GM23338 (cell line): ENCODE measurements around the gene NPC1L1. TPM values are rescaled to one million over a fixed set of nuclear protein-coding genes. Genes with fewer than 3 reads are reported as not detected.

Source experiments
- ATAC-seq: fragments of 200-7000 bp; cut with Tn5 transposase; 3 replicates; pipeline ENCODE4 v1.9.1; 2020
- DNase-seq: peaks from one replicate; pipeline ENCODE4 v3.0.0-alpha.2; 2015; ENCODE audit warnings: low spot score
- H2AFZ ChIP-seq: fragments of 200-600 bp; sonication (generic); 2 replicates; pipeline ENCODE4 v1.8.0; 2016; ENCODE audit warnings: antibody characterized with exemption, mild to moderate bottlenecking, moderate library complexity
- H3F3A ChIP-seq: fragments of 200-600 bp; sonication (generic); replicated peaks from 2 replicates; pipeline ENCODE4 v1.8.0; 2017; ENCODE audit warnings: antibody characterized with exemption, mixed run types, low read depth
- H3K27ac ChIP-seq: fragments of 200-600 bp; sonication (generic); 2 replicates; pipeline ENCODE4 v1.6.1; 2016; ENCODE audit warnings: low read depth
- H3K27me3 ChIP-seq: fragments of 200-600 bp; sonication (generic); 2 replicates; pipeline ENCODE4 v1.8.0; 2016; ENCODE audit warnings: mild to moderate bottlenecking, mixed run types, moderate library complexity; ENCODE audit not compliant: insufficient read depth
- H3K36me3 ChIP-seq: fragments of 200-600 bp; sonication (generic); 2 replicates; pipeline ENCODE4 v1.8.0; 2016; ENCODE audit warnings: mild to moderate bottlenecking; ENCODE audit not compliant: insufficient read depth
- H3K4me1 ChIP-seq: fragments of 200-600 bp; sonication (generic); 2 replicates; pipeline ENCODE4 v1.8.0; 2016; ENCODE audit warnings: mild to moderate bottlenecking, moderate library complexity; ENCODE audit not compliant: insufficient read depth
- H3K4me2 ChIP-seq: fragments of 200-600 bp; sonication (generic); 2 replicates; pipeline ENCODE4 v1.7.1; 2017; ENCODE audit warnings: mixed run types
- H3K4me3 ChIP-seq: fragments of 200-600 bp; sonication (generic); 2 replicates; pipeline ENCODE4 v1.6.1; 2016; ENCODE audit warnings: mixed run types
- H3K79me2 ChIP-seq: fragments of 200-600 bp; sonication (generic); replicated peaks from 2 replicates; pipeline ENCODE4 v1.8.0; 2017; ENCODE audit warnings: mild to moderate bottlenecking; ENCODE audit not compliant: insufficient read depth
- H3K9me2 ChIP-seq: fragments of 200-600 bp; sonication (generic); 2 replicates; pipeline ENCODE4 v1.8.0; 2017; ENCODE audit not compliant: insufficient read depth
- H4K20me1 ChIP-seq: fragments of 200-600 bp; sonication (generic); replicated peaks from 2 replicates; pipeline ENCODE4 v1.8.0; 2017; ENCODE audit warnings: mild to moderate bottlenecking; ENCODE audit not compliant: insufficient read depth
- H3K27ac Mint-ChIP-seq: 2 replicates; pipeline ENCODE4 v1.8.0; 2020; ENCODE audit warnings: inconsistent platforms, mild to moderate bottlenecking, moderate library complexity, mixed read lengths
- H3K27me3 Mint-ChIP-seq: 3 replicates; pipeline ENCODE4 v1.8.0; 2022; ENCODE audit warnings: low read depth, mild to moderate bottlenecking, moderate library complexity, mixed read lengths, inconsistent platforms; ENCODE audit not compliant: insufficient read depth, poor library complexity
- H3K36me3 Mint-ChIP-seq: 3 replicates; pipeline ENCODE4 v1.8.0; 2021; ENCODE audit warnings: low read depth, mild to moderate bottlenecking, inconsistent platforms, moderate library complexity, mixed read lengths
- H3K4me1 Mint-ChIP-seq: 3 replicates; pipeline ENCODE4 v1.8.0; 2020; ENCODE audit warnings: mild to moderate bottlenecking, inconsistent platforms, mixed read lengths
- H3K4me3 Mint-ChIP-seq: 3 replicates; pipeline ENCODE4 v1.8.0; 2021; ENCODE audit warnings: moderate library complexity, mild to moderate bottlenecking, inconsistent platforms, mixed read lengths
- H3K9me3 Mint-ChIP-seq: 3 replicates; pipeline ENCODE4 v1.8.0; 2020; ENCODE audit warnings: moderate library complexity, mild to moderate bottlenecking, inconsistent platforms, mixed read lengths
- EZH2 ChIP-seq: fragments of 200-600 bp; sonication (generic); IDR thresholded peaks from one replicate; pipeline ENCODE4 v1.8.0; 2017; ENCODE audit warnings: antibody characterized with exemption, mild to moderate bottlenecking, low read depth; ENCODE audit not compliant: unreplicated experiment
- EZH2phosphoT487 ChIP-seq: fragments of 200-600 bp; sonication (generic); IDR thresholded peaks from one replicate; pipeline ENCODE4 v1.8.1; 2018; ENCODE audit warnings: antibody characterized with exemption; ENCODE audit not compliant: unreplicated experiment
- JUNB ChIP-seq: IDR thresholded peaks from one replicate; pipeline ENCODE4 v1.6.1; 2016; ENCODE audit warnings: antibody characterized with exemption; ENCODE audit not compliant: unreplicated experiment
- NANOG ChIP-seq: IDR thresholded peaks from 2 replicates; pipeline ENCODE4 v1.6.1; 2016; ENCODE audit warnings: antibody characterized with exemption, borderline replicate concordance
- POLR2AphosphoS5 ChIP-seq: IDR thresholded peaks from 2 replicates; pipeline ENCODE4 v1.6.1; 2016; ENCODE audit warnings: antibody characterized with exemption, low read depth
- ZNF114 ChIP-seq: fragments of 250-450 bp; sonication (Bioruptor Pico); IDR thresholded peaks from 2 replicates; pipeline ENCODE4 v1.5.0; 2020; ENCODE audit warnings: mild to moderate bottlenecking, moderate library complexity
- polyA plus RNA-seq: library from polyadenylated mRNA; unstranded; fragments of >200 nt; fragmentation: Nextera tagmentation; extraction: Ambion mirVana; gene quantifications from 2 replicates; pipeline ENCODE4 v1.2.1, GENCODE V29; 2016
- total RNA-seq: library from RNA; depleted of rRNA; stranded (reverse); fragments of >200 nt; shearing (Covaris generic); gene quantifications from 2 replicates; pipeline ENCODE4 v1.2.3, GENCODE V29; 2014
- TF ChIP-seq, protein P1 (sequence below): fragments of 250-450 bp; sonication (Bioruptor Pico); IDR thresholded peaks from 2 replicates; pipeline ENCODE4 v1.5.0; 2020; ENCODE audit warnings: mild to moderate bottlenecking, moderate library complexity
- TF ChIP-seq, protein P2 (sequence below): IDR thresholded peaks from 2 replicates; pipeline ENCODE4 v1.6.1; 2016; ENCODE audit warnings: antibody characterized with exemption
- TF ChIP-seq, protein P3 (sequence below), 2 experiments: fragments of 200-600 bp in 1 of 2; sonication (generic) in 1 of 2; conservative IDR thresholded peaks; 2 replicates each; pipeline versions ENCODE4 v1.5.1 to v1.6.1; 2016 to 2017; ENCODE audit warnings: antibody characterized with exemption in 2 of 2, low read depth in 2 of 2, mild to moderate bottlenecking in 2 of 2, moderate library complexity in 1 of 2

NPC1L1 gene
- total and polyA plus RNA-seq, 2 experiments from 2014 or later: 0.03 TPM; not detected in 1

DNA sequence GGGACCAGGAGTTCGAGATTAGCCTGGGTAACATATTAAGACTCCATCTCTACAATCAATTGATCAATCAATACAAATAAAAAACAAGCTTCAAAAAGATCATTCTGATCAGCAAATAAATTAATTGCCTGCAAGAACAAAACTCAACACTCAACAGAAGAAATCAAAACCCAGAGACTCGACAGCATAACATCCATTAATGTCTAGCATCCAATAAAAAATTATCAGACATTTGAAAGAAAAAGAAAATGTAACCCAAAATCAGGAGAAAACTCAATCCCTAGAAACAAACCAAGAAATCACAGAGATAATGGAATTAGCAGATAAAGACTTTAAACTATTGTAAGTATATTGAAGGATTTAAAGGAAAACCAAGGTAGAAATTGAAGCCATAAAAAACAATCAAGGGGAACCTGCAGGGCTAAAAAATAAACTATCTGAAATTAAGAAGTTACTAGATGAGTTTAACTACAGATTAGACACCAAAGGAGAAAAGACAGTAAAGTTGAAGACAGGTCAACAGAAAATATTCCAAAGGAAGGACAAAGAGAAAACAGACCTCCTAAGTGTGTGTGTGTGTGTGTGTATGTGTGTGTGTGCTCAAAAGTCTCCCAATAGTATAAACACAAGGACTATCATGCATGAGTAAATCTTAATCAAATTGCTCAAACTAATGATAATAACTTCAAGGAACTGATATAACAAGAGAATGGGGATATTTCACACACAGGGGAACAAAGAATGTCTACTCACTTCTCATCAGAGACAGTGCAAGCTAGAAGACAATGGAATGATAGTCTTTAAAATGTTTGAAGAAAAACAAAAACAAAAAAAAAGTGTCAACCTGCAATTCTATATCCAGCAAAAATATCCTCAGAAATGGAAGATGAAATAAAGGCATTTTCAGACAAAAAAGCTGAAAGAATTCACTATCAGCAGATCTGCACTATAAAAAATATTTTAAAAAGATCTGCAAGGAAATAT, 58.3 kb downstream of the NPC1L1 start (continued):
- TF ChIP-seq, protein P1, sequence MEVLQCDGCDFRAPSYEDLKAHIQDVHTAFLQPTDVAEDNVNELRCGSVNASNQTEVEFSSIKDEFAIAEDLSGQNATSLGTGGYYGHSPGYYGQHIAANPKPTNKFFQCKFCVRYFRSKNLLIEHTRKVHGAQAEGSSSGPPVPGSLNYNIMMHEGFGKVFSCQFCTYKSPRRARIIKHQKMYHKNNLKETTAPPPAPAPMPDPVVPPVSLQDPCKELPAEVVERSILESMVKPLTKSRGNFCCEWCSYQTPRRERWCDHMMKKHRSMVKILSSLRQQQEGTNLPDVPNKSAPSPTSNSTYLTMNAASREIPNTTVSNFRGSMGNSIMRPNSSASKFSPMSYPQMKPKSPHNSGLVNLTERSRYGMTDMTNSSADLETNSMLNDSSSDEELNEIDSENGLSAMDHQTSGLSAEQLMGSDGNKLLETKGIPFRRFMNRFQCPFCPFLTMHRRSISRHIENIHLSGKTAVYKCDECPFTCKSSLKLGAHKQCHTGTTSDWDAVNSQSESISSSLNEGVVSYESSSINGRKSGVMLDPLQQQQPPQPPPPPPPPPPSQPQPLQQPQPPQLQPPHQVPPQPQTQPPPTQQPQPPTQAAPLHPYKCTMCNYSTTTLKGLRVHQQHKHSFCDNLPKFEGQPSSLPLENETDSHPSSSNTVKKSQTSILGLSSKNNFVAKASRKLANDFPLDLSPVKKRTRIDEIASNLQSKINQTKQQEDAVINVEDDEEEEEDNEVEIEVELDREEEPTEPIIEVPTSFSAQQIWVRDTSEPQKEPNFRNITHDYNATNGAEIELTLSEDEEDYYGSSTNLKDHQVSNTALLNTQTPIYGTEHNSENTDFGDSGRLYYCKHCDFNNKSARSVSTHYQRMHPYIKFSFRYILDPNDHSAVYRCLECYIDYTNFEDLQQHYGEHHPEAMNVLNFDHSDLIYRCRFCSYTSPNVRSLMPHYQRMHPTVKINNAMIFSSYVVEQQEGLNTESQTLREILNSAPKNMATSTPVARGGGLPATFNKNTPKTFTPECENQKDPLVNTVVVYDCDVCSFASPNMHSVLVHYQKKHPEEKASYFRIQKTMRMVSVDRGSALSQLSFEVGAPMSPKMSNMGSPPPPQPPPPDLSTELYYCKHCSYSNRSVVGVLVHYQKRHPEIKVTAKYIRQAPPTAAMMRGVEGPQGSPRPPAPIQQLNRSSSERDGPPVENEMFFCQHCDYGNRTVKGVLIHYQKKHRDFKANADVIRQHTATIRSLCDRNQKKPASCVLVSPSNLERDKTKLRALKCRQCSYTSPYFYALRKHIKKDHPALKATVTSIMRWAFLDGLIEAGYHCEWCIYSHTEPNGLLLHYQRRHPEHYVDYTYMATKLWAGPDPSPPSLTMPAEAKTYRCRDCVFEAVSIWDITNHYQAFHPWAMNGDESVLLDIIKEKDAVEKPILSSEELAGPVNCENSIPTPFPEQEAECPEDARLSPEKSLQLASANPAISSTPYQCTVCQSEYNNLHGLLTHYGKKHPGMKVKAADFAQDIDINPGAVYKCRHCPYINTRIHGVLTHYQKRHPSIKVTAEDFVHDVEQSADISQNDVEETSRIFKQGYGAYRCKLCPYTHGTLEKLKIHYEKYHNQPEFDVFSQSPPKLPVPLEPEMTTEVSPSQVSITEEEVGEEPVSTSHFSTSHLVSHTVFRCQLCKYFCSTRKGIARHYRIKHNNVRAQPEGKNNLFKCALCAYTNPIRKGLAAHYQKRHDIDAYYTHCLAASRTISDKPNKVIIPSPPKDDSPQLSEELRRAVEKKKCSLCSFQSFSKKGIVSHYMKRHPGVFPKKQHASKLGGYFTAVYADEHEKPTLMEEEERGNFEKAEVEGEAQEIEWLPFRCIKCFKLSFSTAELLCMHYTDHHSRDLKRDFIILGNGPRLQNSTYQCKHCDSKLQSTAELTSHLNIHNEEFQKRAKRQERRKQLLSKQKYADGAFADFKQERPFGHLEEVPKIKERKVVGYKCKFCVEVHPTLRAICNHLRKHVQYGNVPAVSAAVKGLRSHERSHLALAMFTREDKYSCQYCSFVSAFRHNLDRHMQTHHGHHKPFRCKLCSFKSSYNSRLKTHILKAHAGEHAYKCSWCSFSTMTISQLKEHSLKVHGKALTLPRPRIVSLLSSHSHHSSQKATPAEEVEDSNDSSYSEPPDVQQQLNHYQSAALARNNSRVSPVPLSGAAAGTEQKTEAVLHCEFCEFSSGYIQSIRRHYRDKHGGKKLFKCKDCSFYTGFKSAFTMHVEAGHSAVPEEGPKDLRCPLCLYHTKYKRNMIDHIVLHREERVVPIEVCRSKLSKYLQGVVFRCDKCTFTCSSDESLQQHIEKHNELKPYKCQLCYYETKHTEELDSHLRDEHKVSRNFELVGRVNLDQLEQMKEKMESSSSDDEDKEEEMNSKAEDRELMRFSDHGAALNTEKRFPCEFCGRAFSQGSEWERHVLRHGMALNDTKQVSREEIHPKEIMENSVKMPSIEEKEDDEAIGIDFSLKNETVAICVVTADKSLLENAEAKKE (CRISPR knock-in tag): no peak
- TF ChIP-seq EZH2phosphoT487 (no peak), POLR2AphosphoS5 (no peak), EZH2 (no peak), ZNF114 (no peak)
- TF ChIP-seq, protein P2, sequence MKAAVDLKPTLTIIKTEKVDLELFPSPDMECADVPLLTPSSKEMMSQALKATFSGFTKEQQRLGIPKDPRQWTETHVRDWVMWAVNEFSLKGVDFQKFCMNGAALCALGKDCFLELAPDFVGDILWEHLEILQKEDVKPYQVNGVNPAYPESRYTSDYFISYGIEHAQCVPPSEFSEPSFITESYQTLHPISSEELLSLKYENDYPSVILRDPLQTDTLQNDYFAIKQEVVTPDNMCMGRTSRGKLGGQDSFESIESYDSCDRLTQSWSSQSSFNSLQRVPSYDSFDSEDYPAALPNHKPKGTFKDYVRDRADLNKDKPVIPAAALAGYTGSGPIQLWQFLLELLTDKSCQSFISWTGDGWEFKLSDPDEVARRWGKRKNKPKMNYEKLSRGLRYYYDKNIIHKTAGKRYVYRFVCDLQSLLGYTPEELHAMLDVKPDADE: no peak

DNA sequence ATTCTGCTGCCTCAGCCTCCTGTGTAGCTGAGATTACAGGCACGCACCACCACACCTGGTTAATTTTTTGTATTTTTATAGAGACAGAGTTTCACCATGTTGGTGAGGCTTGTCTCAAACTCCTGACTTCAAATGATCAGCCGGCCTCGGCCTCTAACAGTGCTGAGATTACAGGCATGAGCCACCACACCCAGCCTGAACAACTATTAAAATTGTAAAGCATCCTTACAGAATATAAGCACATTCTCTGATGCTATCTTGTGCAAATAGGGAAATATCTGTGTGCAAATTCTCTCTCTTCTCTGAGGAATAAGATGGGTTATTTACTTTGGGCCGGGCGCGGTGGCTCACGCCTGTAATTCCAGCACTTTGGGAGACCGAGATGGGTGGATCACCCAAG, 63.2 kb downstream of the NPC1L1 start:
- H4K20me1 ChIP-seq: peaks cover 29% of the 10 kb centered on the region
- no peak overlapping the region for H3K27ac ChIP-seq
- H3K27me3 ChIP-seq: no peaks in the 10 kb centered on the region
- peaks cover 51% of the 10 kb centered on the region for H3K36me3 Mint-ChIP-seq
- H3K4me1 ChIP-seq: no peaks in the 10 kb centered on the region
- H3K4me3 ChIP-seq: no peak overlapping the region
- H3K9me3 Mint-ChIP-seq: no peaks in the 10 kb centered on the region
- no peak for ATAC-seq
- no peak for DNase-seq
- no peaks in the 10 kb centered on the region for H3F3A ChIP-seq
- H3K4me3 Mint-ChIP-seq: no peak overlapping the region
- H3K79me2 ChIP-seq: peaks cover 36% of the 10 kb centered on the region
- no peak overlapping the region for H2AFZ ChIP-seq
- H3K27ac Mint-ChIP-seq: no peak overlapping the region
- H3K27me3 Mint-ChIP-seq: no peaks in the 10 kb centered on the region
- no peaks in the 10 kb centered on the region for H3K4me1 Mint-ChIP-seq
- no peak overlapping the region for H3K4me2 ChIP-seq
- H3K9me2 ChIP-seq: no peaks in the 10 kb centered on the region
- peaks cover 16% of the 10 kb centered on the region for H3K36me3 ChIP-seq
- TF ChIP-seq JUNB (no peak), EZH2 (no peak), NANOG (no peak)
- TF ChIP-seq, protein P3, sequence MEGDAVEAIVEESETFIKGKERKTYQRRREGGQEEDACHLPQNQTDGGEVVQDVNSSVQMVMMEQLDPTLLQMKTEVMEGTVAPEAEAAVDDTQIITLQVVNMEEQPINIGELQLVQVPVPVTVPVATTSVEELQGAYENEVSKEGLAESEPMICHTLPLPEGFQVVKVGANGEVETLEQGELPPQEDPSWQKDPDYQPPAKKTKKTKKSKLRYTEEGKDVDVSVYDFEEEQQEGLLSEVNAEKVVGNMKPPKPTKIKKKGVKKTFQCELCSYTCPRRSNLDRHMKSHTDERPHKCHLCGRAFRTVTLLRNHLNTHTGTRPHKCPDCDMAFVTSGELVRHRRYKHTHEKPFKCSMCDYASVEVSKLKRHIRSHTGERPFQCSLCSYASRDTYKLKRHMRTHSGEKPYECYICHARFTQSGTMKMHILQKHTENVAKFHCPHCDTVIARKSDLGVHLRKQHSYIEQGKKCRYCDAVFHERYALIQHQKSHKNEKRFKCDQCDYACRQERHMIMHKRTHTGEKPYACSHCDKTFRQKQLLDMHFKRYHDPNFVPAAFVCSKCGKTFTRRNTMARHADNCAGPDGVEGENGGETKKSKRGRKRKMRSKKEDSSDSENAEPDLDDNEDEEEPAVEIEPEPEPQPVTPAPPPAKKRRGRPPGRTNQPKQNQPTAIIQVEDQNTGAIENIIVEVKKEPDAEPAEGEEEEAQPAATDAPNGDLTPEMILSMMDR (conservative IDR thresholded peaks at IDR 0.05; ENCODE audit: low read depth in 2 of 2): no peak
- TF ChIP-seq, protein P2: no peak
